CD14-positive monocyte (primary cell): ENCODE measurements around the gene IL36A. TPM values are rescaled to one million over a fixed set of nuclear protein-coding genes. Genes with fewer than 3 reads are reported as not detected.

ENCODE experiments used
- DNase-seq, 3 donors: peaks; one replicate each; pipeline ENCODE4 v3.0.0-alpha.2; 2011 to 2022
- H2AFZ ChIP-seq: 2 replicates; pipeline ENCODE4 v1.6.0; 2012; ENCODE audit warnings: mild to moderate bottlenecking, low read depth, low read length, inconsistent platforms; ENCODE audit not compliant: insufficient read depth, poor library complexity, severe bottlenecking
- H3K27ac ChIP-seq, 2 donors: 1 replicate in 1 of 2; 2 replicates in 1 of 2; pipeline ENCODE4 v1.5.1; 2012 to 2013; ENCODE audit warnings: low read length in 2 of 2, control low read depth in 1 of 2, inconsistent platforms in 1 of 2, low read depth in 1 of 2, mild to moderate bottlenecking in 1 of 2
- H3K27me3 ChIP-seq, 2 donors: one replicate each; pipeline versions ENCODE4 v1.6.0 to v1.6.1; 2011 to 2013; ENCODE audit warnings: low read length in 2 of 2; ENCODE audit not compliant: control insufficient read depth in 2 of 2, insufficient read depth in 2 of 2
- H3K36me3 ChIP-seq, 2 donors: replicated peaks in 1 of 2; 1 replicate in 1 of 2; 2 replicates in 1 of 2; pipeline versions ENCODE4 v1.5.1 to v1.6.1; 2012 to 2013; ENCODE audit warnings: low read length in 2 of 2, control low read depth in 1 of 2, inconsistent platforms in 1 of 2, mild to moderate bottlenecking in 1 of 2; ENCODE audit not compliant: insufficient read depth in 2 of 2, control insufficient read depth in 1 of 2
- H3K4me1 ChIP-seq, 2 donors: 1 replicate in 1 of 2; 2 replicates in 1 of 2; pipeline versions ENCODE4 v1.5.1 to v1.6.1; 2012 to 2013; ENCODE audit warnings: low read length in 2 of 2, control low read depth in 1 of 2, inconsistent platforms in 1 of 2, mild to moderate bottlenecking in 1 of 2, moderate library complexity in 1 of 2; ENCODE audit not compliant: insufficient read depth in 2 of 2, control insufficient read depth in 1 of 2
- H3K4me2 ChIP-seq: replicated peaks from 2 replicates; pipeline ENCODE3; 2012; ENCODE audit warnings: low read length, moderate library complexity, mild to moderate bottlenecking; ENCODE audit not compliant: poor library complexity, severe bottlenecking; ENCODE audit errors: extremely low read depth
- H3K4me3 ChIP-seq, 3 experiments: fragments of 200-600 bp in 1 of 3; sonication (generic) in 1 of 3; replicated peaks in 1 of 3; 1 replicate in 2 of 3; 2 replicates in 1 of 3; pipeline ENCODE4 v1.5.1; 2011 to 2013; ENCODE audit warnings: low read length in 3 of 3, mild to moderate bottlenecking in 3 of 3, control low read depth in 2 of 3, low read depth in 2 of 3, inconsistent platforms in 1 of 3, moderate library complexity in 1 of 3
- H3K79me2 ChIP-seq: 2 replicates; pipeline ENCODE4 v1.6.0; 2012; ENCODE audit warnings: mild to moderate bottlenecking, control low read depth, inconsistent platforms, low read length, moderate library complexity; ENCODE audit not compliant: insufficient read depth
- H3K9ac ChIP-seq: 2 replicates; pipeline ENCODE4 v1.6.0; 2017; ENCODE audit warnings: low read length, mild to moderate bottlenecking; ENCODE audit not compliant: insufficient read depth, poor library complexity, severe bottlenecking
- H3K9me3 ChIP-seq, 2 donors: replicated peaks in 1 of 2; 1 replicate in 1 of 2; 2 replicates in 1 of 2; pipeline versions ENCODE4 v1.5.1 to v1.6.1; 2012 to 2013; ENCODE audit warnings: low read length in 2 of 2, control low read depth in 1 of 2; ENCODE audit not compliant: control insufficient read depth in 1 of 2, insufficient read depth in 1 of 2
- H4K20me1 ChIP-seq: 2 replicates; pipeline ENCODE4 v1.6.0; 2012; ENCODE audit warnings: mild to moderate bottlenecking, low read length, control low read depth, moderate library complexity; ENCODE audit not compliant: insufficient read depth
- H3K27ac Mint-ChIP-seq, 7 donors: one replicate each; pipeline ENCODE4 v1.8.0; 2020; ENCODE audit warnings: mild to moderate bottlenecking in 7 of 7, mixed read lengths in 7 of 7, moderate library complexity in 6 of 7, inconsistent platforms in 2 of 7
- H3K27me3 Mint-ChIP-seq, 3 donors: one replicate each; pipeline ENCODE4 v1.8.0; 2021 to 2022; ENCODE audit warnings: low read depth in 3 of 3, mild to moderate bottlenecking in 3 of 3, mixed read lengths in 3 of 3, moderate library complexity in 3 of 3, inconsistent platforms in 1 of 3
- H3K36me3 Mint-ChIP-seq, 2 donors: one replicate each; pipeline ENCODE4 v1.8.0; 2020; ENCODE audit warnings: mixed read lengths in 2 of 2, inconsistent platforms in 1 of 2, mild to moderate bottlenecking in 1 of 2
- H3K4me1 Mint-ChIP-seq: one replicate; pipeline ENCODE4 v1.8.0; 2020; ENCODE audit warnings: mild to moderate bottlenecking, mixed read lengths
- H3K4me3 Mint-ChIP-seq, 2 donors: one replicate each; pipeline ENCODE4 v1.8.0; 2020; ENCODE audit warnings: mild to moderate bottlenecking in 2 of 2, mixed read lengths in 2 of 2, moderate library complexity in 1 of 2
- H3K9me3 Mint-ChIP-seq, 7 donors: one replicate each; pipeline ENCODE4 v1.8.0; 2020 to 2022; ENCODE audit warnings: mixed read lengths in 7 of 7, mild to moderate bottlenecking in 6 of 7, moderate library complexity in 6 of 7, inconsistent platforms in 2 of 7
- WGBS: methylation state at CpG from one replicate; pipeline ENCODE4 v1.1.5; 2013; ENCODE audit warnings: missing lambda C conversion rate; ENCODE audit not compliant: insufficient coverage; 5-methylcytosine and 5-hydroxymethylcytosine counted together
- intact Hi-C, 2 donors: fragments of 100-400 bp; cut with micrococcal nuclease; formaldehyde crosslinking; loops; one replicate each; pipeline versions ENCODE4 v1.15.0 to v1.15.1; 2023
- polyA plus RNA-seq, 3 donors: library from polyadenylated mRNA; depleted of rRNA in 1 of 3; unstranded in 2 of 3; stranded (reverse) in 1 of 3; fragments of 300-500 nt in 2 of 3; fragments of >200 nt in 1 of 3; fragmentation: Illumina TruSeq in 2 of 3; gene quantifications; 1 replicate in 2 of 3; 2 replicates in 1 of 3; pipeline ENCODE4 v1.2.3, GENCODE V29; 2012 to 2021
- TF ChIP-seq, protein P1 (sequence below): fragments of 200-600 bp; IDR thresholded peaks from one replicate; pipeline ENCODE4 v1.8.0; 2022; ENCODE audit warnings: antibody characterized with exemption, mild to moderate bottlenecking

The IL36A gene
- polyA plus RNA-seq, 3 donors: not detected

DNA sequence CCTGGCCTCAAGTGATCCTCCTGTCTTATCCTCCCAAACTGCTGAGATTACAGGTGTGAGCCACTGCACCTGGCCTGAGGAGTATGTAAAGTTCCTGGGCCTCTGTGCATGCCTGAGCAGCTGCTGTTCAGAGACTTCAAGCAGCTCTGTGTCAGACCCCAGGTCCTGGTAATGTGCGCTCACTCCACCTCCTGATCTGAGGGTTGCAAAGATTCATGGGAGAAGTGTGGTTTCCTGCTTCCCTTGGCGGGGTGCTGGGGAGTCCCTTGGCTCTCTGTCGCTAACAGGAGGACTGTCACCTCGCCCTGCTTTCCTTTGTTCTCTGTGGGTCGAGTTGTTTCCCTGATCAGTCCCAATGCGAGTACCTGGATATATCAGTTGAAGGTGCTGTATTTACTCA lies 8.6 kb upstream of the IL36A start:
- Histone ChIP-seq H3K79me2 (no peaks in the 10 kb centered on the region), H3K4me1 (no peaks in the 10 kb centered on the region), H3K27me3 (no peaks in the 10 kb centered on the region), H3K27ac (no peak overlapping the region), H2AFZ (no peak overlapping the region), H3K36me3 (no peaks in the 10 kb centered on the region), H3K9me3 (peaks cover 21 to 39% of the 10 kb centered on the region in 2 donors), H3K4me3 (no peak overlapping the region), H4K20me1 (no peaks in the 10 kb centered on the region), H3K9ac (no peak overlapping the region), H3K4me2 (no peak overlapping the region)
- Mint-ChIP-seq H3K4me1 (no peaks in the 10 kb centered on the region), H3K4me3 (no peak overlapping the region), H3K27me3 (peaks cover 3 to 9% (median 7%) of the 10 kb centered on the region in 3 donors), H3K27ac (no peak overlapping the region), H3K9me3 (peaks cover 20 to 53% (median 45%) of the 10 kb centered on the region in 7 donors), H3K36me3 (no peaks in the 10 kb centered on the region)
- intact Hi-C loops: no loop called here
- 60% methylated on average over 5 of the region's 6 CpGs for WGBS
- no peak for DNase-seq
- TF ChIP-seq, protein P1, sequence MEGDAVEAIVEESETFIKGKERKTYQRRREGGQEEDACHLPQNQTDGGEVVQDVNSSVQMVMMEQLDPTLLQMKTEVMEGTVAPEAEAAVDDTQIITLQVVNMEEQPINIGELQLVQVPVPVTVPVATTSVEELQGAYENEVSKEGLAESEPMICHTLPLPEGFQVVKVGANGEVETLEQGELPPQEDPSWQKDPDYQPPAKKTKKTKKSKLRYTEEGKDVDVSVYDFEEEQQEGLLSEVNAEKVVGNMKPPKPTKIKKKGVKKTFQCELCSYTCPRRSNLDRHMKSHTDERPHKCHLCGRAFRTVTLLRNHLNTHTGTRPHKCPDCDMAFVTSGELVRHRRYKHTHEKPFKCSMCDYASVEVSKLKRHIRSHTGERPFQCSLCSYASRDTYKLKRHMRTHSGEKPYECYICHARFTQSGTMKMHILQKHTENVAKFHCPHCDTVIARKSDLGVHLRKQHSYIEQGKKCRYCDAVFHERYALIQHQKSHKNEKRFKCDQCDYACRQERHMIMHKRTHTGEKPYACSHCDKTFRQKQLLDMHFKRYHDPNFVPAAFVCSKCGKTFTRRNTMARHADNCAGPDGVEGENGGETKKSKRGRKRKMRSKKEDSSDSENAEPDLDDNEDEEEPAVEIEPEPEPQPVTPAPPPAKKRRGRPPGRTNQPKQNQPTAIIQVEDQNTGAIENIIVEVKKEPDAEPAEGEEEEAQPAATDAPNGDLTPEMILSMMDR: no peak

DNA sequence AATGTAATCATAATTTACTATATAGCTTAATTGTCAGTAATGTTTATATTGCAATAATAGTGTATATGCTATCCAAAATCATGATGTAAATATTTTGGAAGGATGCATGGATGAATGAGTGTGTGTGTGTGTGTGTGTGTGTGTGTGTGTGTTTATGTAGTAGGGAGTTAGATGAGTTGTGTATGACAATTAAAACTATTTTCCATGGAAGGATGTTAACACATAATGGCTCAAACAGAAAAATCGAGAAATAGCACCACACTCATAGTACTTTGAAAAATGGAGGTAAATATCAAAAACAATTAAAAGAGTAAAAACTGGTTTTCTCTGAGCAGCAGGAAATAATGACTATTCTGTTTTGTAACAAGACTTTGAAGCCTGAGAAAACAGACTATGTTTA lies 8.1 kb upstream of the IL36A start:
- H4K20me1 ChIP-seq: no peaks in the 10 kb centered on the region
- TF ChIP-seq, protein P1: no peak
- no peak overlapping the region for H3K27ac ChIP-seq
- H3K4me1 Mint-ChIP-seq: no peaks in the 10 kb centered on the region
- H2AFZ ChIP-seq: no peak overlapping the region
- no peak overlapping the region for H3K4me2 ChIP-seq
- H3K4me3 ChIP-seq: no peak overlapping the region
- no peak overlapping the region for H3K4me3 Mint-ChIP-seq
- H3K79me2 ChIP-seq: no peaks in the 10 kb centered on the region
- intact Hi-C loops: no loop called here
- H3K27ac Mint-ChIP-seq: no peak overlapping the region
- no peaks in the 10 kb centered on the region for H3K36me3 ChIP-seq
- peaks cover 3 to 10% (median 6%) of the 10 kb centered on the region in 3 donors for H3K27me3 Mint-ChIP-seq
- H3K9me3 ChIP-seq: peaks cover 21 to 36% of the 10 kb centered on the region in 2 donors
- no CpG with 5 or more reads among the region's 1 CpG for WGBS
- no peak overlapping the region for H3K9ac ChIP-seq
- DNase-seq: no peak
- peaks cover 21 to 51% (median 41%) of the 10 kb centered on the region in 7 donors for H3K9me3 Mint-ChIP-seq
- H3K4me1 ChIP-seq: no peaks in the 10 kb centered on the region
- H3K36me3 Mint-ChIP-seq: no peaks in the 10 kb centered on the region
- H3K27me3 ChIP-seq: no peaks in the 10 kb centered on the region
